Measurements from ENCODE around the gene LRPAP1. TPM values are rescaled to one million over a fixed set of nuclear protein-coding genes. Genes with fewer than 3 reads are reported as not detected.
"Not testable (repeated sequence)": the region's sequence is repeated elsewhere in the genome, so short reads cannot be mapped to it uniquely, and the experiment has no call there.

LRPAP1 gene
- total RNA-seq (100 to 1,000 TPM; 297 to 325 (median 309) TPM), polyA plus RNA-seq (207 TPM)
- long read RNA-seq, donor 1, full-length matches to known transcripts = 883 of 913 reads
- long read RNA-seq, donor 1, partial matches to known transcripts = 21 of 913 reads
- long read RNA-seq, donor 1, other reads (novel, unspliced or antisense) = 9 of 913 reads
- long read RNA-seq, donor 2, full-length matches to known transcripts = 427 of 466 reads
- long read RNA-seq, donor 2, partial matches to known transcripts = 24 of 466 reads
- long read RNA-seq, donor 2, other reads (novel, unspliced or antisense) = 15 of 466 reads
- long read RNA-seq, donor 3, full-length matches to known transcripts = 2,939 of 3,040 reads
- long read RNA-seq, donor 3, partial matches to known transcripts = 39 of 3,040 reads
- long read RNA-seq, donor 3, other reads (novel, unspliced or antisense) = 62 of 3,040 reads
- long read RNA-seq, donor 4, full-length matches to known transcripts = 504 of 528 reads
- long read RNA-seq, donor 4, partial matches to known transcripts = 13 of 528 reads
- long read RNA-seq, donor 4, other reads (novel, unspliced or antisense) = 11 of 528 reads

- intact Hi-C loops (cut with DNase I) = no loop called here
- peak within 1 kb of the TSS; percentile 79 for H3K4me3 ChIP-seq (ENCODE audit: low read length)
- DNase-seq = peak; percentile 93 to 98 (median 98)
- under 1% methylated on average over 84 of the region's 84 CpGs for WGBS
- no peaks in the 10 kb centered on the region for H3K9me3 ChIP-seq (ENCODE audit: control insufficient read depth, low read length)
- H3K27ac ChIP-seq (ENCODE audit: low read length) = peak within 1 kb of the TSS; percentile 58
- peaks cover 8% of the 10 kb centered on the region for H3K4me1 ChIP-seq (ENCODE audit: control insufficient read depth, insufficient read depth, low read length)
- H3K27me3 ChIP-seq (ENCODE audit: control insufficient read depth, insufficient read depth) = no peaks in the 10 kb centered on the region
- peak; percentile 95 to 96 for ATAC-seq
These were observed at the start of gene LRPAP1 for GRCh38 chr4:3531879-3532750. Gene LRPAP1 (minus strand): TSS chr4:3532422. CDS start chr4:3532412, 10 bp downstream.

GRCh38 chr4:3581334-3582090, 49.3 kb upstream of the LRPAP1 start:
- H3K4me3 ChIP-seq (ENCODE audit: low read length); intact Hi-C loops (cut with DNase I); DNase-seq; H3K9me3 ChIP-seq (ENCODE audit: control insufficient read depth, low read length); ATAC-seq; H3K4me1 ChIP-seq (ENCODE audit: control insufficient read depth, insufficient read depth, low read length); H3K27ac ChIP-seq (ENCODE audit: low read length); H3K27me3 ChIP-seq (ENCODE audit: control insufficient read depth, insufficient read depth): not testable (repeated sequence)
- WGBS = 90% methylated on average over 15 of the region's 15 CpGs

GRCh38 chr4:3580859-3581258, 48.6 kb upstream of the LRPAP1 start:
- H3K27ac ChIP-seq (ENCODE audit: low read length); H3K4me3 ChIP-seq (ENCODE audit: low read length); H3K27me3 ChIP-seq (ENCODE audit: control insufficient read depth, insufficient read depth); ATAC-seq; H3K9me3 ChIP-seq (ENCODE audit: control insufficient read depth, low read length); H3K4me1 ChIP-seq (ENCODE audit: control insufficient read depth, insufficient read depth, low read length); intact Hi-C loops (cut with DNase I); DNase-seq: not testable (repeated sequence)
- 83% methylated on average over 9 of the region's 9 CpGs for WGBS

GRCh38 chr4:3578527-3579144, 46.4 kb upstream of the LRPAP1 start:
- intact Hi-C loops (cut with DNase I); DNase-seq; H3K27me3 ChIP-seq (ENCODE audit: control insufficient read depth, insufficient read depth); ATAC-seq; H3K4me1 ChIP-seq (ENCODE audit: control insufficient read depth, insufficient read depth, low read length); H3K4me3 ChIP-seq (ENCODE audit: low read length); H3K27ac ChIP-seq (ENCODE audit: low read length); H3K9me3 ChIP-seq (ENCODE audit: control insufficient read depth, low read length): not testable (repeated sequence)
- WGBS = 88% methylated on average over 3 of the region's 4 CpGs

GRCh38 chr4:3578052-3578451, 45.8 kb upstream of the LRPAP1 start:
- DNase-seq; H3K27ac ChIP-seq (ENCODE audit: low read length); H3K4me3 ChIP-seq (ENCODE audit: low read length); H3K27me3 ChIP-seq (ENCODE audit: control insufficient read depth, insufficient read depth); H3K4me1 ChIP-seq (ENCODE audit: control insufficient read depth, insufficient read depth, low read length); H3K9me3 ChIP-seq (ENCODE audit: control insufficient read depth, low read length); intact Hi-C loops (cut with DNase I); ATAC-seq: not testable (repeated sequence)
- 90% methylated on average over 3 of the region's 3 CpGs for WGBS

- H3K4me3 ChIP-seq (ENCODE audit: low read length); DNase-seq; H3K27me3 ChIP-seq (ENCODE audit: control insufficient read depth, insufficient read depth); intact Hi-C loops (cut with DNase I); H3K9me3 ChIP-seq (ENCODE audit: control insufficient read depth, low read length); H3K4me1 ChIP-seq (ENCODE audit: control insufficient read depth, insufficient read depth, low read length); ATAC-seq; H3K27ac ChIP-seq (ENCODE audit: low read length): not testable (repeated sequence)
- 57% methylated on average over 11 of the region's 11 CpGs for WGBS
These were observed 45.1 kb upstream of the LRPAP1 start for GRCh38 chr4:3577208-3577892.

- intact Hi-C loops (cut with DNase I); H3K9me3 ChIP-seq (ENCODE audit: control insufficient read depth, low read length); H3K27ac ChIP-seq (ENCODE audit: low read length); H3K4me1 ChIP-seq (ENCODE audit: control insufficient read depth, insufficient read depth, low read length); DNase-seq; ATAC-seq; H3K4me3 ChIP-seq (ENCODE audit: low read length); H3K27me3 ChIP-seq (ENCODE audit: control insufficient read depth, insufficient read depth): not testable (repeated sequence)
- 85% methylated on average over 21 of the region's 21 CpGs for WGBS
These were observed 44.4 kb upstream of the LRPAP1 start for GRCh38 chr4:3576533-3577207.

- intact Hi-C loops (cut with DNase I); H3K27me3 ChIP-seq (ENCODE audit: control insufficient read depth, insufficient read depth); H3K4me3 ChIP-seq (ENCODE audit: low read length); ATAC-seq; H3K27ac ChIP-seq (ENCODE audit: low read length); H3K9me3 ChIP-seq (ENCODE audit: control insufficient read depth, low read length); H3K4me1 ChIP-seq (ENCODE audit: control insufficient read depth, insufficient read depth, low read length); DNase-seq: not testable (repeated sequence)
- WGBS = 75% methylated on average over 19 of the region's 19 CpGs
These were observed 43.5 kb upstream of the LRPAP1 start for GRCh38 chr4:3575426-3576369.

- ATAC-seq; DNase-seq; H3K9me3 ChIP-seq (ENCODE audit: control insufficient read depth, low read length); H3K27ac ChIP-seq (ENCODE audit: low read length); H3K27me3 ChIP-seq (ENCODE audit: control insufficient read depth, insufficient read depth); H3K4me1 ChIP-seq (ENCODE audit: control insufficient read depth, insufficient read depth, low read length); intact Hi-C loops (cut with DNase I); H3K4me3 ChIP-seq (ENCODE audit: low read length): not testable (repeated sequence)
- WGBS = 74% methylated on average over 9 of the region's 9 CpGs
These were observed 42.6 kb upstream of the LRPAP1 start for GRCh38 chr4:3574865-3575264.
